GM21619 (cell line): ENCODE data around the gene CD300E.
"Not testable (repeated sequence)": the region's sequence is repeated elsewhere in the genome, so short reads cannot be mapped to it uniquely, and the experiment has no call there.

Experiments
- ATAC-seq: cut with Tn5 transposase; IDR thresholded peaks from one replicate; pipeline ENCODE4 v1.9.1; 2021; ENCODE audit not compliant: unreplicated experiment

Gene CD300E

GRCh38 chr17:74623693-74624093 is at the start of gene CD300E:
Gene CD300E (minus strand): TSS chr17:74623738. CDS start chr17:74623621, 117 bp downstream.
- ATAC-seq = no peak

GRCh38 chr17:74671031-74671771 is 47.7 kb upstream of the CD300E start:
- no peak for ATAC-seq

DNA sequence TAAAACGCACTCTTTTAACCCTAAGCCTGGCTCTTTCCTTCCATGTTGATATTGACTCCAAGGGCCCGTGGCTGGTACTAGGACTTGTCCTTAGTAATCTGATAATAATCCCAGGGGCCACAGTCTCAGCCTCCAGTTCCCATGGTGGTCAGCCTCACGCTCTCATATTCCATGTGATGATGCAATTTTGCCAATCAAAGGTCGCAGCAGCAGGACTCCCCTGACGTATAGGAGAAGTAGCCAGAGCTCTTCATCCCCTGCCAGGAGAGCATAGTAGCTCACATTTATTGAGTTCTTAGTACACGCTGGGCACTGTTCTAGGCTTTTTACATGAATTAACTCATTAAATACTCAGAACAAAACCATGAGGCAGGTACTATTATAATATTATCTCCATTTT is 46.8 kb upstream of the CD300E start:
- no peak for ATAC-seq

DNA sequence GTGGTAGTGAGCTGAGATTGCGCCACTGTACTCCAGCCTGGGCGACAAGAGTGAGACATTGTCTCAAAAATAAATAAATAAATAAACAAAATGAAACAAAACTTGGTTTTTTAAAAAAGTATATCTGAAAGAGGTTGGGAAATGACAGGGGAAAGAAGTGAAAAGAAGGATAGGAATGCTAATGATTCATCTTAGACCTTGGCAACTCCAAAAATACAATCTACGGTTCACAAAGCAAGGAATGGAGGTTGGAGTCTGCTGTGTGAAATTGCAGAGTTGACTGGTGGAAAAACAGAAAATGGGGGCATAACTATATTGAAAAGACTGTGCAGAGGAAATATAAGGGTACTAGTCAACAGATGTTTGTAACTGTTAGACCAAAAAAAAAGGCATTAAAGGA is 40.0 kb upstream of the CD300E start:
- ATAC-seq = no peak

DNA sequence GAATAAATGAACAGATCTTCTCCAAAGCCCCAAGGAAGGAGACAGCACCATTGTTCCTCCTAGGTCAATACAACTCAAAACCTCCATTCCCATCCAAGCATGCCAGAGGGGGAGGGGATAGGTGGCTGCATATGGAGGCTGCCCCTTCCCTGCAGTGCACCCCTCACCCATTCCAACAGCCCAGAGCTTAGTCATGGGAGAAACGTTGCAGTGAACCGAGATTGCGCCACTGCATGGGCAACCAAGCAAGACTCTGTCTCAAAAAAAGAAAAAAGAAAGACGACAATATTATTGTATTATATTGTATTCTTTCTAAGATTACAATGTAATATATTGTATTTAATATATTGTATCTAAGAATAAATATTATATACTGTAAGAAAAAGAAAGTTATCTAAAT is 36.4 kb upstream of the CD300E start:
- ATAC-seq = no peak

- ATAC-seq = no peak
Measured at GRCh38 chr17:74658620-74659019, 35.1 kb upstream of the CD300E start.

DNA sequence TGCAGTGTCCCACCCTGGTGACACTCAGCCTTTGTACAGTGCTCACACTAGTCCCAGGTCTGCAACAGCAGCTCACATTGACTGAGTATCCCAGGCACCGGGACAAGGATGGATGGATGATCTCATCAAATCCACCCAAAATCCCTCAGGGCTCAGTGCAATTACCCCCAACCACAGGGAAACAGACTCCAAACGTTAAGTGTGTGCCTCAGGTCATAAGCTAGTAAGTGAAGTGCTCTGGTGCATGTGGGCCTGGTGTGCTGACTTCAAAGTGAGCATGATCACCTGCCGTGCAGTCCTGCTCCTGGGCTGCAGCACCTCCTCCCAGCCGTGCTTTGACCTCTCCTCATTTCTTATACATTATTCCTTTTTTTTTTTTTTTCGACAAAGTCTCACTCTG is 31.2 kb upstream of the CD300E start:
- ATAC-seq = no peak

DNA sequence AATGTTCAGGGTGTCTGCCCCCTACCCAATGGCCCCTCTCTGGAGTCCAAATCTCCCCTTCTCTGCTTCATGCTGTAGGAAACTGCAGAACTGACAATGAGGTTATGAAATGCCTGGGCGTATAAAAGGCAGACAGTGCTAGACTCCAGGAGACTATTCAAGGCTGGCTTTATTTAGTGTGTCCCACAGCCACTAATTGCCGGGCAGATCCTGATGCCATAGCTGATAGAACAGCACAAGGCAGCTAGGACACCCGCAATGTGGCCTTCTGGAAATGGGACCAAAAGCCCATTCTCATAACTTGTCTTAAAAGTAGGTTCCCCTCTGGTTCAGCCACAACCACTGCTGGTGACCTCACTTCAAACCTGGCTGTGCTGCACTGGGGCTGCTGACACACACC is 28.5 kb upstream of the CD300E start:
- ATAC-seq = no peak

DNA sequence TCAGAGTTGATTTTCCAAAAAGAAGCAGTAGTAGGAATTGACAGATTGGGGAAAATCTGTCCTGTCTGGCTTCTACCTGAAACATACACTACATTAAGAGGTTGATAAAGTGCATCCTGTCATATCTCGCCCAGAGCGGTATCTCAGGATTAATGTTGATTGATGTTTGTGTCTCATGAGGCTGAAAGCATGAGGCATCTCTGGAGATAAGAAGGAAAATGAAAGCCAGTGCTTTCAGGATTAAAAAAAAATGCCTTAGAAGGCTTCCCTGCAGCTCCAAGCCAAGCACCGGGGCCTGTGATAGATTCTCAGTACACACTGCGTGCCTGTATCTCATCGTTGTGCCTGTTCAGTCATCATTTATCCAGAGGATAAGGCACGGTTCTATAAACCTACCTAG is 26.4 kb upstream of the CD300E start:
- ATAC-seq = no peak

DNA sequence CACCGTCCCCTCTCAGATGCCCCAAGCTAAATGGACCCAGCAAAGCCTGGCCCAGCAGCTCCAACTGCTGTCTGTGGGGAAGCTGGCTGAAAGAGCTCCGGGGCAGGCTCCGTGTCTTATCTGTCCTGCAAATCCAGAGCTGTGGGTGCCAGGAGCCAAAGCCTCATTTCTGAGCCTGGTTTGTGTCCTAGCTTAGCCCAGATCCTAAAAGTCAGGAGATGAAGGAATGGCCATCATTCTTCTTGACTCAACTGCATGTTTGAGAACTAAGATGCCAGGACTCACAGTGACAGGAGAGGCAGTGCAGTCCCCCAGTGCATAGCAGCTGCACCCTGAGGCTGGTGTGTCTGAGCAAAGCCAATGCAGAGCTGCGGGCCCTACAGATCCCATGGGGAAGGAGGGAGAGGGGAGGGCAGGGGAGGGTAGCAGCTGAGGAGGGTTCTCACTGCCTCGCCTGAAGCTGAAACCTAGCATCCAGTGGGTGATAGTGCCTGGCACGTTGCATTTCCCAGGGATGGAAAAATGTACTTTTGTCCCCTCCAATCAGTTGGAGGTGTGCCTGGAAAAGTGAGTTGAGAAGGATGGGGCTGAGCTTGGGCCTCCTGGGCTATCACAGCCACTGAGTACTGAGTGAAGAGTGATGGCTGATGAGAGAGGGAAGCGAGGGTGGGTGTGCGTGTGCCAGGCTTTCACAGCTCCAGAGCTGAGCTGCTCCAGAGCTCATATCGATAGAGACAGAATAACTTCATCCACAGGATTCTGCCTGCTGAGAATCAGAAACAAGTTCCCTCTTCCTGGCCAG is 24.5 kb upstream of the CD300E start:
- ATAC-seq = no peak

DNA sequence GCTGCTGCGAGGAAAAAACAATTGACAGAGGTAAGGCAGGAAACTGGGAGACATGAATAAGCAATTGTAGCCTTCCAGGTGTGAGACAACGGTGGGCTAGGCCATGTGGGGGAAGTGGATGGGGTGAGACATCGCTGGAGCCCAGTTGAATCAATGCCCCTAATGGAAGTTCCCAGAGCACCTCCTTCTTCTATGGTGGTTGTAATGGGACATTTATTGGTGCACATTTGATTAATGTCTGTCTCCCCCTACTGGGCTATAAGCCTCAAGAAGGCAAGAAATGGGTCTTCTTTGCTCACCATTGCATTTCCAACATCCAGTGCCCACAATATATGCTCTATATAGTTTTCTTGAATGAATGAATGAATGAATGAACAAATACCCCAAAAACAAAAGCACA is 22.7 kb upstream of the CD300E start:
- ATAC-seq = no peak

- ATAC-seq = no peak
Measured at GRCh38 chr17:74645010-74645409, 21.5 kb upstream of the CD300E start.

DNA sequence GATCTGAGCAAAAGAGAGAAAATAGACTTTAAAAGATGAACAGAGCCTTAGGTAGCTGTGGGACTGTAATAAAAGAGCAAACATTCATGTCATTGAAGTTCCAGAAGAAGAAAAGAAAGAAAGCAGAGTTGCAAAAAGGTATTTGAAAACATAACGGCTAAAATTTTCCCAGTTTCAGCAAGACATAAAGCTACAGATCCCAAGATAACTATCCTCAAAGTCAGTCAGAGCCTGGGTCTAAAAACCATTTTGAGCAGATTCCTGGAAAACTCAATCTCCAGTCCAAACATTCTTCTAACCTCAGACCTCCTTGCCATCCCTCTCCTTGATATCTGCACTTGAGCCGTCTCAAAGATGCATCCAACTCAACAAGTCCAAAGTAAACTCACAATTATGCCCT is 20.9 kb upstream of the CD300E start:
- no peak for ATAC-seq

GRCh38 chr17:74643826-74644225 is 20.3 kb upstream of the CD300E start:
- no peak for ATAC-seq

- no peak for ATAC-seq
Measured at GRCh38 chr17:74642995-74643394, 19.5 kb upstream of the CD300E start.

DNA sequence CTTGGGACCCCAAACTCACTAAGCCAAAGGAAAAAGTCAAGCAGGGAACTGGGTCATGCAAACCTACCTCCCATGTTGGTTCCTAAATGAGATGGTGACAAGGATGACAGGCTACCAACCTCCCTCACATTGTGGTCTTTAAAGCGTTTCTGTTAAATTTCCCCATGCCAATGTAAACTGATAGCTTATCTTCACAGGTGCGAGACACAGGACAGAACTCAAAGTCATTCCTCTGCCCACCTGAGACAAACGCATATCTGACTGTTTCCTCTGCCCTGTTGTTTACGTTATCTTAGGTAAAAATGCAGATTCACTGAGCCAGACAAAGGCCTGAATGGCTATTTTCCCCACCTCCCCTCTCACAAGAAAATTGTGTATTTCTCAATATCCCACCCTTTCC is 19.0 kb upstream of the CD300E start:
- no peak for ATAC-seq

- no peak for ATAC-seq
Measured at GRCh38 chr17:74641958-74642298, 18.4 kb upstream of the CD300E start.

GRCh38 chr17:74641224-74641957 is 17.9 kb upstream of the CD300E start:
- no peak for ATAC-seq

GRCh38 chr17:74639704-74640151 is 16.2 kb upstream of the CD300E start:
- ATAC-seq = no peak

- no peak for ATAC-seq
Measured at GRCh38 chr17:74637926-74638325, 14.4 kb upstream of the CD300E start.

DNA sequence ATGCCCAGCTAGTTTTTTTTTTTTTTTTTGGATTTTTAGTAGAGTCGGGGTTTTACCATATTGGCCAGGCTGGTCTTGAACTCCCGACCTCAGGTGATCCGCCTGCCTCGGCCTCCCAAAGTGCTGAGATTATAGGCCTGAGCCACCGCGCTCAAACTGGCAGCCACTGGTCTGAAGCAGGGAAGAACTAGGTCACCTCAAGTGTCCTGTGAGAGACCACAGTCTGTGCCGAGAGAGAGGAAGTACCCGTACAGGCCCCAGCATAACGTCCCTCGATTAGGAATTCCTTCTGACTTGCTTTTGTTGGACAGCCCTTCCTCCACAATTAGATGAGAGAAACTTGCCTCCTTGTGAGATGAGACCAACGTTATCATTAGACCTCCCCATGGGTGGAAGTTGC is 13.7 kb upstream of the CD300E start:
- ATAC-seq = no peak

DNA sequence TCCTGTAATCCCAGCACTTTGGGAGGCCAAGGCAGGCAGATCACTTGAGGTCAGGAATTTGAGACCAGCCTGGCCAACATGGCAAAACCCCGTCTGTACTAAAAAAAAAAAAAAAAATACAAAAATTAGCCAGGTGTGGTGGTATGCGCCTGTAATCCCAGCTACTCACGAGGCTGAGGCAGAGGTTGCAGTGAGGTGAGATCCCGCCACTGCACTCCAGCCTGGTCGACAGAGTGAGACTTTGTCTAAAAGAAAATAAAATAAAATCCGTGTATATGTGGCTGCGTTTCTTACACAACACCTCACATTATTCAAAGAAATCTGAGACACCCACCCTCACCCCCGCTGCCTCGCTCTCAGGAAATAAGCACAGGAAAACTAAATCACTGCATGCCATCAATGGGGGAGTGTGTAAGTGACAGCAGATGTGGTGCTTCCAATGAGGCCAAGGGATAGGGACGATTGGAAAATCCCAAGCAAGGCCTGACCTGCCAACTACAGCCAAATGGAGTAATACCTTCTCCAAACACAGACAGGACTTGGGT is 13.1 kb upstream of the CD300E start:
- ATAC-seq = not testable (repeated sequence)
